Upper lobe of left lung (tissue), 4 donors: ENCODE data around the gene PGM2L1.

Source experiments
- POLR2AphosphoS5 ChIP-seq, 2 donors: sonication (generic); formaldehyde crosslinking; IDR thresholded peaks; one replicate each; pipeline ENCODE4 v1.5.1; 2017; ENCODE audit warnings: antibody characterized with exemption in 2 of 2
- TF ChIP-seq, protein P1 (sequence below), 6 experiments: fragments of 450-650 bp in 4 of 6; fragments of 200-600 bp in 2 of 6; sonication (generic) in 2 of 6; IDR thresholded peaks; one replicate each; pipeline ENCODE4 v1.5.1; 2016 to 2019; ENCODE audit warnings: antibody characterized with exemption in 6 of 6

DNA sequence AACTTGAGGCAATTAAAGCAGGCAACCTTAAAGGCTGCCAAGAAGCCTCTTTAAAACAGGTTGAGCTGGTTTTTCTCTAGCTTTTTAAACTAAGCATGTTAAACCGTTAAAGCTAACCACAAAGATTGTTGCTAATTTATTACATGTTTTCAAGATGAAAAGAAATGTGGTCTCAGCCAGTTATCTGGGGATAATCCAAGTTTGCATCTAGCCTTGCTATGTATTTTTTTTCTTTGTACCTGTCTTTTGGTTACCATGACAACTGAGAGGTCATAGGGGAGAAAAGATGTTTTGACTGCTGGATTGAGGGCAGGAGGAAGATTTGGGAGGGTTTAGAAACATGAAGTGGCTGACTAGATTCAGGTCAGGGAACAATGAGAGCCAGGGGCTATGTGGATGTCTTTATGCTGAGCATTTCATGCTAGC lies 19.2 kb upstream of the PGM2L1 start:
- TF ChIP-seq POLR2AphosphoS5 (IDR thresholded peaks at IDR 0.05) = no peak
- TF ChIP-seq, protein P1, sequence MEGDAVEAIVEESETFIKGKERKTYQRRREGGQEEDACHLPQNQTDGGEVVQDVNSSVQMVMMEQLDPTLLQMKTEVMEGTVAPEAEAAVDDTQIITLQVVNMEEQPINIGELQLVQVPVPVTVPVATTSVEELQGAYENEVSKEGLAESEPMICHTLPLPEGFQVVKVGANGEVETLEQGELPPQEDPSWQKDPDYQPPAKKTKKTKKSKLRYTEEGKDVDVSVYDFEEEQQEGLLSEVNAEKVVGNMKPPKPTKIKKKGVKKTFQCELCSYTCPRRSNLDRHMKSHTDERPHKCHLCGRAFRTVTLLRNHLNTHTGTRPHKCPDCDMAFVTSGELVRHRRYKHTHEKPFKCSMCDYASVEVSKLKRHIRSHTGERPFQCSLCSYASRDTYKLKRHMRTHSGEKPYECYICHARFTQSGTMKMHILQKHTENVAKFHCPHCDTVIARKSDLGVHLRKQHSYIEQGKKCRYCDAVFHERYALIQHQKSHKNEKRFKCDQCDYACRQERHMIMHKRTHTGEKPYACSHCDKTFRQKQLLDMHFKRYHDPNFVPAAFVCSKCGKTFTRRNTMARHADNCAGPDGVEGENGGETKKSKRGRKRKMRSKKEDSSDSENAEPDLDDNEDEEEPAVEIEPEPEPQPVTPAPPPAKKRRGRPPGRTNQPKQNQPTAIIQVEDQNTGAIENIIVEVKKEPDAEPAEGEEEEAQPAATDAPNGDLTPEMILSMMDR (IDR thresholded peaks at IDR 0.05) = no peak
